H1 (cell line): ENCODE results near the gene SSNA1. TPM values are rescaled to one million over a fixed set of nuclear protein-coding genes. Genes with fewer than 3 reads are reported as not detected.

Experiments
- GTF2F1 ChIP-seq: IDR thresholded peaks from 2 replicates; pipeline ENCODE4 v1.6.1; 2012; ENCODE audit warnings: low read depth, low read length, improper control_type of control experiment, borderline replicate concordance
- HDAC2 ChIP-seq, 2 experiments: fragments of 300-600 bp in 1 of 2; sonication (generic) in 1 of 2; IDR thresholded peaks; 2 replicates each; pipeline ENCODE4 v1.6.1; 2011 to 2012; ENCODE audit warnings: low read depth in 2 of 2, low read length in 2 of 2, mild to moderate bottlenecking in 2 of 2, moderate library complexity in 2 of 2, borderline replicate concordance in 1 of 2, inconsistent platforms in 1 of 2
- HDAC6 ChIP-seq: IDR thresholded peaks from one replicate; pipeline ENCODE4 v1.7.1; 2012; ENCODE audit warnings: low read depth, mild to moderate bottlenecking, inconsistent platforms, low read length, moderate library complexity
- KDM4A ChIP-seq: IDR thresholded peaks from one replicate; pipeline ENCODE4 v1.7.1; 2012; ENCODE audit warnings: low read depth, mild to moderate bottlenecking, moderate library complexity, low read length, inconsistent platforms; ENCODE audit not compliant: severe bottlenecking
- MAX ChIP-seq: IDR thresholded peaks from 2 replicates; pipeline ENCODE4 v1.6.1; 2012; ENCODE audit warnings: inconsistent platforms
- RFX5 ChIP-seq: IDR thresholded peaks from 2 replicates; pipeline ENCODE4 v1.6.1; 2011; ENCODE audit warnings: low read depth, low read length, improper control_type of control experiment, borderline replicate concordance
- SP1 ChIP-seq: IDR thresholded peaks from 2 replicates; pipeline ENCODE4 v1.6.1; 2011; ENCODE audit warnings: low read depth, low read length
- polyA plus RNA-seq, 7 experiments: library from polyadenylated mRNA; depleted of rRNA in 3 of 7; stranded (reverse) in 5 of 7; unstranded in 2 of 7; fragments of >200 nt in 5 of 7; fragments of 200-250 nt in 2 of 7; gene quantifications; 1 replicate in 5 of 7; 2 replicates in 1 of 7; 4 replicates in 1 of 7; pipeline versions ENCODE4 v1.2.1 to v1.2.3, GENCODE V29; 2011 to 2013; ENCODE audit warnings: missing spikeins in 2 of 7, mixed read lengths in 2 of 7
- total RNA-seq: library from RNA; stranded (reverse); fragmentation: NEBNext Ultra II Directional; extraction: Animal tissue kit (Norgen Biotek cat#: 25700); gene quantifications from 2 replicates; pipeline ENCODE4 v1.2.1, GENCODE V29; 2021
- TF ChIP-seq, protein P1 (sequence below): IDR thresholded peaks from 2 replicates; pipeline ENCODE4 v1.6.1; 2011; ENCODE audit warnings: low read depth, mild to moderate bottlenecking, low read length; ENCODE audit not compliant: insufficient read depth

The SSNA1 gene
- total and polyA plus RNA-seq, 2 of the 8 experiments (the other 6 are each of a cell fraction or from before 2014, with no cell fraction given): 87.3 to 157 TPM

GRCh38 chr9:137157618-137158415, 30.7 kb upstream of the SSNA1 start (continued):
- TF ChIP-seq MAX: no peak
- TF ChIP-seq KDM4A: no peak
- TF ChIP-seq RFX5: no peak
- TF ChIP-seq HDAC2 (IDR thresholded peaks at IDR 0.05; ENCODE audit: borderline replicate concordance in 1 of 2, low read depth in 2 of 2, low read length in 2 of 2): no peak
- no peak for TF ChIP-seq HDAC6
- TF ChIP-seq SP1: no peak
- no peak for TF ChIP-seq GTF2F1
- TF ChIP-seq, protein P1, sequence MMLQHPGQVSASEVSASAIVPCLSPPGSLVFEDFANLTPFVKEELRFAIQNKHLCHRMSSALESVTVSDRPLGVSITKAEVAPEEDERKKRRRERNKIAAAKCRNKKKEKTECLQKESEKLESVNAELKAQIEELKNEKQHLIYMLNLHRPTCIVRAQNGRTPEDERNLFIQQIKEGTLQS: no peak
